Uterus (tissue), 2 donors: ENCODE results near the gene PDE6D.

ENCODE experiments used
- CTCF ChIP-seq, 4 experiments: fragments of 200-600 bp in 2 of 4; fragments of 450-650 bp in 2 of 4; sonication (generic) in 2 of 4; IDR thresholded peaks; one replicate each; pipeline ENCODE4 v1.5.1; 2016 to 2019; ENCODE audit warnings: antibody characterized with exemption in 4 of 4, mild to moderate bottlenecking in 2 of 4, moderate library complexity in 1 of 4
- POLR2A ChIP-seq, 2 donors: fragments of 450-650 bp; IDR thresholded peaks; one replicate each; pipeline ENCODE4 v1.6.1; 2016; ENCODE audit warnings: antibody characterized with exemption in 2 of 2, mild to moderate bottlenecking in 1 of 2, moderate library complexity in 1 of 2

GRCh38 chr2:231715499-231715837 lies 65.6 kb downstream of the PDE6D start:
- TF ChIP-seq CTCF (IDR thresholded peaks at IDR 0.05) = no peak
- no peak for TF ChIP-seq POLR2A (IDR thresholded peaks at IDR 0.05)
